NOMO-1 treated with dmso at 0.1 percent for 144 hours (cell line): ENCODE data around the gene PSMB4.
"Not testable (repeated sequence)": the region's sequence is repeated elsewhere in the genome, so short reads cannot be mapped to it uniquely, and the experiment has no call there.

ENCODE experiments used
- DNase-seq: peaks from one replicate; lab custom pipeline; 2025; ENCODE audit not compliant: unreplicated experiment; lab: John Stamatoyannopoulos, UW

Gene PSMB4

DNA sequence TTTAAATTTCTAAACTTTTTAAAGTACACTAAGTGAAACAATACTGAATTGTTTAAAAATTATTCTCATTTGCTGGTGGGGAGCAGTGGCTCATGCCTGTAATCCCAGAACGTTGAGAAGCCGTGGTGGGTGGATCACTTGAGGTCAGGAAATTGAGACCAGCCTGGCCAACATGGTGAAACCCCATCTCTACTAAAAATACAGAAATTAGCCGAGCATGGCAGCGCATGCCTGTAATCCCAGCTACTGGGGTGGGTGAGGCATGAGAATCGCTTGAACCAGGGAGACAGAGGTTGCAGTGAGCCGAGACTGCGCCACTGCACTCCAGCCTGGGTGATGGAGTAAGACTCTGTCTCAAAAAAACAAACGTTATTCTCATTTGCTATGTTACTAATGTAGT is 38.0 kb downstream of the PSMB4 start:
- DNase-seq = not testable (repeated sequence)

- peak; percentile 38 for DNase-seq
Measured at GRCh38 chr1:151443846-151444782, 44.7 kb downstream of the PSMB4 start.

DNA sequence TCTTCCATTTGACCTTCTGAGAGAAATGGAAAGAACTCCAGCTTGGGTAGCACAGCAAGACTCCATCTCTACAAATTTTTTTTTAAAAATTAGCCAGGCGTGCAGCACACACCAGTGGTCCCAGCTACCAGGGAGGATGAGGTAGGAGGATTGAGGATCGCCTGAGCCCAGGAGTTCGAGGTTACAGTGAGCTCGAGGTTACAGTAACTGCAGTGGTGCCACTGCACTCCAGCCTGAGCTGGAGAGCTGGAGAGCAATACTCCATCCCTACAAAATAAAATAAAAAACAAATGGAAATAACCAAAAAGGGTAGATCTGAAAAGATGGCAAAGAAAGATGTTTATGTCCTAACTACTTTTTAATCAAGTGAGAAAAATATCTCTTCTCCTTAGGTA is 45.4 kb downstream of the PSMB4 start:
- no peak for DNase-seq

DNA sequence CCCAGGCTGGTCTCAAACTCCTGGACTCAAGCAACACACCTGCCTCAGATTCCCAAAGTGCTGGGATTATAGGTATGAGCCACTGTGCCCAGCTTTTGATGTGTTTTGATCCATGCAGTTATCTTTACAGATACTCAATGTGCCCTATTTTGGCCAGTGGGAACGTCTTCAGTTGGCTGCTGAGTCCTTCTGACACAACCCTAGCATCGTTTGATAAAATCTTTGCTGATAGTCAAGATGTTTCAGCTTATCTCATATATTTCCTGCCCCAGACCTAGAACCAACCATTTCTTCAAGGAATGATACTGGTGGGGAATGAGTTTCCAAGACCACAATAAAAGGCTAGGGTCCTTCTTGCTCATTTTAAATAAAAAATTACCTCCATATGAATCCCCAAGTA is 48.3 kb downstream of the PSMB4 start:
- DNase-seq = no peak
